ENCODE data around the gene PLA2G6. TPM values are rescaled to one million over a fixed set of nuclear protein-coding genes. Genes with fewer than 3 reads are reported as not detected.
A peak's percentile ranks its signal among the peaks of the same experiment; 100 is the strongest.

Gene PLA2G6
- total and polyA plus RNA-seq, 2 of the 13 experiments (the other 11 are each of a cell fraction or from before 2014, with no cell fraction given) = 4.8 to 11.5 TPM

DNA sequence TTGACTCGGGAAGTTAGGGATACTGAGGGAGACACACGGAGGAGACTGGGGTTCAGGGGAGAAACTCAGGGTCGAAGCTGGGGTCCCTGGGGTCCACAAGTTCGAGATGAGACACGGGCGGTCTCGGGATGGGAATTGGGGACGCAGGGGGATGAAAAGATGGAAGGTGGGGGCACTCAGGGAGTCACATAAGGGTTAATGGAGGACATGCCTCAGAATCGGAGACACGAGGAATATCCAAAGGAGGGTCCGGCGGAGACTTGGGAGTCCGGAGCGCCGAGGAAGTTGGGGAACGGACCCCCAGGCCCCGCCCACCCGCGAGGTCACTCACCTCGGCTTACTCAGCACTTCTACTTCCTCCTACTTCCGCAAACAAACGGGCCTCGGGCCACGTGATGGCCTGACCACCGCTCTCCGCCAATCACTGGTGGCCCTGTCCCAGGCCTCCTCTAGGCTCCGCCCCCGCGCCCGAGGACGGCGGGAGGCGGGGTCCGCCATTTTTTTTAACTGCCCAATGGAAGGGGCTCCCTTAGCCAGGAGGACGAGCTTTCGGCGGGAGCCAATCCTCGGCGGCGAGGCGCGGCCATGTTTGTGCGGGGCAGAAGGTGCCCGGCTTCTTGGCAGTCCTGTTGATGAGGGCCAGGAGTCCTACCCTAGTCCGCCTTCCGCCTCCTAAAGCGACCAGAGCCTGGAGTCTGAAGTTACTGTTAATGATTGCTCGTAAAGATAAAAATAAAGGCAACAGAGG, at the start of gene PLA2G6 (continued):
- no peak for TF ChIP-seq ZNF577 (CRISPR knock-in tag; IDR thresholded peaks at IDR 0.05; ENCODE audit: borderline replicate concordance, low read depth)
- TF ChIP-seq NFKBIZ (CRISPR knock-in tag; IDR thresholded peaks at IDR 0.05) = no peak
- TF ChIP-seq, protein P1, sequence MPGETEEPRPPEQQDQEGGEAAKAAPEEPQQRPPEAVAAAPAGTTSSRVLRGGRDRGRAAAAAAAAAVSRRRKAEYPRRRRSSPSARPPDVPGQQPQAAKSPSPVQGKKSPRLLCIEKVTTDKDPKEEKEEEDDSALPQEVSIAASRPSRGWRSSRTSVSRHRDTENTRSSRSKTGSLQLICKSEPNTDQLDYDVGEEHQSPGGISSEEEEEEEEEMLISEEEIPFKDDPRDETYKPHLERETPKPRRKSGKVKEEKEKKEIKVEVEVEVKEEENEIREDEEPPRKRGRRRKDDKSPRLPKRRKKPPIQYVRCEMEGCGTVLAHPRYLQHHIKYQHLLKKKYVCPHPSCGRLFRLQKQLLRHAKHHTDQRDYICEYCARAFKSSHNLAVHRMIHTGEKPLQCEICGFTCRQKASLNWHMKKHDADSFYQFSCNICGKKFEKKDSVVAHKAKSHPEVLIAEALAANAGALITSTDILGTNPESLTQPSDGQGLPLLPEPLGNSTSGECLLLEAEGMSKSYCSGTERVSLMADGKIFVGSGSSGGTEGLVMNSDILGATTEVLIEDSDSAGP (CRISPR knock-in tag; IDR thresholded peaks at IDR 0.05; ENCODE audit: borderline replicate concordance) = no peak; the same call in 1 of the 2 replicates
- TF ChIP-seq MTF2 (CRISPR knock-in tag; IDR thresholded peaks at IDR 0.05; ENCODE audit: borderline replicate concordance) = no peak
- no peak for TF ChIP-seq NR2F2 (IDR thresholded peaks at IDR 0.05; ENCODE audit: borderline replicate concordance, low read depth)
- TF ChIP-seq, protein P2, sequence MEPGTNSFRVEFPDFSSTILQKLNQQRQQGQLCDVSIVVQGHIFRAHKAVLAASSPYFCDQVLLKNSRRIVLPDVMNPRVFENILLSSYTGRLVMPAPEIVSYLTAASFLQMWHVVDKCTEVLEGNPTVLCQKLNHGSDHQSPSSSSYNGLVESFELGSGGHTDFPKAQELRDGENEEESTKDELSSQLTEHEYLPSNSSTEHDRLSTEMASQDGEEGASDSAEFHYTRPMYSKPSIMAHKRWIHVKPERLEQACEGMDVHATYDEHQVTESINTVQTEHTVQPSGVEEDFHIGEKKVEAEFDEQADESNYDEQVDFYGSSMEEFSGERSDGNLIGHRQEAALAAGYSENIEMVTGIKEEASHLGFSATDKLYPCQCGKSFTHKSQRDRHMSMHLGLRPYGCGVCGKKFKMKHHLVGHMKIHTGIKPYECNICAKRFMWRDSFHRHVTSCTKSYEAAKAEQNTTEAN (CRISPR knock-in tag; conservative IDR thresholded peaks at IDR 0.05) = no peak
- TF ChIP-seq, protein P3, sequence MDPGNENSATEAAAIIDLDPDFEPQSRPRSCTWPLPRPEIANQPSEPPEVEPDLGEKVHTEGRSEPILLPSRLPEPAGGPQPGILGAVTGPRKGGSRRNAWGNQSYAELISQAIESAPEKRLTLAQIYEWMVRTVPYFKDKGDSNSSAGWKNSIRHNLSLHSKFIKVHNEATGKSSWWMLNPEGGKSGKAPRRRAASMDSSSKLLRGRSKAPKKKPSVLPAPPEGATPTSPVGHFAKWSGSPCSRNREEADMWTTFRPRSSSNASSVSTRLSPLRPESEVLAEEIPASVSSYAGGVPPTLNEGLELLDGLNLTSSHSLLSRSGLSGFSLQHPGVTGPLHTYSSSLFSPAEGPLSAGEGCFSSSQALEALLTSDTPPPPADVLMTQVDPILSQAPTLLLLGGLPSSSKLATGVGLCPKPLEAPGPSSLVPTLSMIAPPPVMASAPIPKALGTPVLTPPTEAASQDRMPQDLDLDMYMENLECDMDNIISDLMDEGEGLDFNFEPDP (CRISPR knock-in tag; conservative IDR thresholded peaks at IDR 0.05) = no peak
- TF ChIP-seq, protein P4, sequence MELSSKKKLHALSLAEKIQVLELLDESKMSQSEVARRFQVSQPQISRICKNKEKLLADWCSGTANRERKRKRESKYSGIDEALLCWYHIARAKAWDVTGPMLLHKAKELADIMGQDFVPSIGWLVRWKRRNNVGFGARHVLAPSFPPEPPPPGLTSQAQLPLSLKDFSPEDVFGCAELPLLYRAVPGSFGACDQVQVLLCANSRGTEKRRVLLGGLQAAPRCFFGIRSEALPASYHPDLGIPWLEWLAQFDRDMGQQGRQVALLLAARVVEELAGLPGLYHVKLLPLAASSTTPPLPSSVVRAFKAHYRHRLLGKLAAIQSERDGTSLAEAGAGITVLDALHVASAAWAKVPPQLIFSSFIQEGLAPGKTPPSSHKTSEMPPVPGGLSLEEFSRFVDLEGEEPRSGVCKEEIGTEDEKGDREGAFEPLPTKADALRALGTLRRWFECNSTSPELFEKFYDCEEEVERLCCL (CRISPR knock-in tag; IDR thresholded peaks at IDR 0.05; ENCODE audit: borderline replicate concordance) = no peak
- TF ChIP-seq KAT8 (CRISPR knock-in tag; IDR thresholded peaks at IDR 0.05) = peak; percentile 81
- no peak for TF ChIP-seq PRPF4 (IDR thresholded peaks at IDR 0.05; ENCODE audit: low read depth, low read length, poor library complexity, severe bottlenecking)
- TF ChIP-seq NAIF1 (CRISPR knock-in tag; IDR thresholded peaks at IDR 0.05; ENCODE audit: borderline replicate concordance) = no peak
- no peak for TF ChIP-seq NR3C1 (CRISPR knock-in tag; IDR thresholded peaks at IDR 0.05)
- peak; percentile 81; the same call in 1 of the 2 replicates for TF ChIP-seq SIN3A (IDR thresholded peaks at IDR 0.05; ENCODE audit: borderline replicate concordance, low read depth, low read length)
- no peak for TF ChIP-seq PCBP2 (optimal IDR thresholded peaks at IDR 0.05; ENCODE audit: low read depth, low read length, poor library complexity, severe bottlenecking)
- no peak for TF ChIP-seq TRIM24 (CRISPR knock-in tag; IDR thresholded peaks at IDR 0.05)
- TF ChIP-seq ZNF749 (CRISPR knock-in tag; IDR thresholded peaks at IDR 0.05; ENCODE audit: borderline replicate concordance) = no peak
- no peak for TF ChIP-seq DR1 (CRISPR knock-in tag; IDR thresholded peaks at IDR 0.05)
- TF ChIP-seq, protein P5, sequence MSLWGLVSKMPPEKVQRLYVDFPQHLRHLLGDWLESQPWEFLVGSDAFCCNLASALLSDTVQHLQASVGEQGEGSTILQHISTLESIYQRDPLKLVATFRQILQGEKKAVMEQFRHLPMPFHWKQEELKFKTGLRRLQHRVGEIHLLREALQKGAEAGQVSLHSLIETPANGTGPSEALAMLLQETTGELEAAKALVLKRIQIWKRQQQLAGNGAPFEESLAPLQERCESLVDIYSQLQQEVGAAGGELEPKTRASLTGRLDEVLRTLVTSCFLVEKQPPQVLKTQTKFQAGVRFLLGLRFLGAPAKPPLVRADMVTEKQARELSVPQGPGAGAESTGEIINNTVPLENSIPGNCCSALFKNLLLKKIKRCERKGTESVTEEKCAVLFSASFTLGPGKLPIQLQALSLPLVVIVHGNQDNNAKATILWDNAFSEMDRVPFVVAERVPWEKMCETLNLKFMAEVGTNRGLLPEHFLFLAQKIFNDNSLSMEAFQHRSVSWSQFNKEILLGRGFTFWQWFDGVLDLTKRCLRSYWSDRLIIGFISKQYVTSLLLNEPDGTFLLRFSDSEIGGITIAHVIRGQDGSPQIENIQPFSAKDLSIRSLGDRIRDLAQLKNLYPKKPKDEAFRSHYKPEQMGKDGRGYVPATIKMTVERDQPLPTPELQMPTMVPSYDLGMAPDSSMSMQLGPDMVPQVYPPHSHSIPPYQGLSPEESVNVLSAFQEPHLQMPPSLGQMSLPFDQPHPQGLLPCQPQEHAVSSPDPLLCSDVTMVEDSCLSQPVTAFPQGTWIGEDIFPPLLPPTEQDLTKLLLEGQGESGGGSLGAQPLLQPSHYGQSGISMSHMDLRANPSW (CRISPR knock-in tag; IDR thresholded peaks at IDR 0.05; ENCODE audit: borderline replicate concordance) = 0 out of 2 replicates have a peak, but pooled peaks have one; percentile 52
- 0 out of 2 replicates have a peak, but pooled peaks have one; percentile 41 for TF ChIP-seq RFXANK (CRISPR knock-in tag; IDR thresholded peaks at IDR 0.05)
- no peak for TF ChIP-seq ZNF382 (CRISPR knock-in tag; IDR thresholded peaks at IDR 0.05; ENCODE audit: borderline replicate concordance)
- no peak for TF ChIP-seq CC2D1A (CRISPR knock-in tag; IDR thresholded peaks at IDR 0.05)
